MG63 (cell line): ENCODE data around the gene MDP1. TPM values are rescaled to one million over a fixed set of nuclear protein-coding genes. Genes with fewer than 3 reads are reported as not detected.

Source experiments
- total RNA-seq: library from RNA; depleted of rRNA; stranded (reverse); fragments of >200 nt; shearing (Covaris generic); gene quantifications from 2 replicates; pipeline ENCODE4 v1.2.3, GENCODE V29; 2014; ENCODE audit warnings: low replicate concordance; rRNA removed

Gene MDP1
- total RNA-seq, 1 experiment from 2014 or later, result 4.5 TPM

Other genes starting within 250 kb of the MDP1 start
- gene DHRS4L2, start 227.1 kb downstream of the MDP1 start, total RNA-seq, result 2.0 and 13.5 TPM in 2 replicates
- not detected in 2 replicates for gene CARMIL3, start 164.1 kb downstream of the MDP1 start, total RNA-seq
- gene CPNE6, start 144.5 kb downstream of the MDP1 start, total RNA-seq, result not detected in 2 replicates
- 6.7 and 27.5 TPM in 2 replicates for gene PCK2, start 121.8 kb downstream of the MDP1 start, total RNA-seq
- 22.7 and 64.7 TPM in 2 replicates for gene DCAF11, start 101.3 kb downstream of the MDP1 start, total RNA-seq
- 1.9 and 4.9 TPM in 2 replicates for gene NRL, start 101.1 kb downstream of the MDP1 start, total RNA-seq
- gene FITM1, start 85.4 kb downstream of the MDP1 start, total RNA-seq, result 0.79 TPM in 1 of 2 replicates, not detected in the other
- 37.5 and 39.3 TPM in 2 replicates for gene PSME1, start 79.9 kb downstream of the MDP1 start, total RNA-seq
- 7.2 and 15.7 TPM in 2 replicates for gene EMC9, start 74.5 kb downstream of the MDP1 start, total RNA-seq
- gene PSME2, start 69.5 kb downstream of the MDP1 start, total RNA-seq, result 84.9 and 111 TPM in 2 replicates
- gene RNF31, start 68.6 kb downstream of the MDP1 start, total RNA-seq, result 39.6 and 52.1 TPM in 2 replicates
- 15.8 and 26.4 TPM in 2 replicates for gene IRF9, start 54.8 kb downstream of the MDP1 start, total RNA-seq
- gene REC8, start 44.0 kb downstream of the MDP1 start, total RNA-seq, result 0.66 and 2.1 TPM in 2 replicates
- gene IPO4, start 27.2 kb downstream of the MDP1 start, total RNA-seq, result 41.0 and 60.5 TPM in 2 replicates
- gene TM9SF1, start 20.6 kb downstream of the MDP1 start, total RNA-seq, result 25.2 and 39.3 TPM in 2 replicates
- gene TSSK4, start 10.4 kb downstream of the MDP1 start, total RNA-seq, result not detected in 2 replicates
- gene CHMP4A, start 2.6 kb downstream of the MDP1 start, total RNA-seq, result 20.0 and 75.5 TPM in 2 replicates
- 138 and 173 TPM in 2 replicates for gene NEDD8, start 16.3 kb upstream of the MDP1 start, total RNA-seq
- gene GMPR2, start 16.9 kb upstream of the MDP1 start, total RNA-seq, result 54.0 and 60.9 TPM in 2 replicates
- 23.6 and 36.7 TPM in 2 replicates for gene TINF2, start 26.6 kb upstream of the MDP1 start, total RNA-seq
- gene TGM1, start 47.1 kb upstream of the MDP1 start, total RNA-seq, result 0.86 and 2.0 TPM in 2 replicates
- 1.7 and 2.6 TPM in 2 replicates for gene RABGGTA, start 55.5 kb upstream of the MDP1 start, total RNA-seq
- gene DHRS1, start 83.7 kb upstream of the MDP1 start, total RNA-seq, result 1.5 and 2.5 TPM in 2 replicates
- 6.6 and 10.6 TPM in 2 replicates for gene NOP9, start 83.8 kb upstream of the MDP1 start, total RNA-seq
- gene CIDEB, start 91.9 kb upstream of the MDP1 start, total RNA-seq, result not detected in 2 replicates
- 0.59 and 0.82 TPM in 2 replicates for gene LTB4R2, start 94.1 kb upstream of the MDP1 start, total RNA-seq
- 1.4 and 1.5 TPM in 2 replicates for gene LTB4R, start 95.4 kb upstream of the MDP1 start, total RNA-seq
- not detected in 2 replicates for gene ADCY4, start 119.0 kb upstream of the MDP1 start, total RNA-seq
- gene RIPK3, start 123.9 kb upstream of the MDP1 start, total RNA-seq, result not detected in 2 replicates
- gene NFATC4, start 152.1 kb upstream of the MDP1 start, total RNA-seq, result 4.9 and 14.5 TPM in 2 replicates
- 0.30 TPM in 1 of 2 replicates, not detected in the other for gene NYNRIN, start 182.9 kb upstream of the MDP1 start, total RNA-seq
- 2.0 TPM in 1 of 2 replicates, not detected in the other for gene CBLN3, start 213.6 kb upstream of the MDP1 start, total RNA-seq
- gene KHNYN, start 213.9 kb upstream of the MDP1 start, total RNA-seq, result 19.1 and 30.7 TPM in 2 replicates
- gene SDR39U1, start 226.7 kb upstream of the MDP1 start, total RNA-seq, result 16.8 and 32.0 TPM in 2 replicates